ENCODE measurements around the gene HAPSTR1.

GRCh38 chr16:9105189-9105588 is 13.7 kb downstream of the HAPSTR1 start:
- TF ChIP-seq, protein P1, sequence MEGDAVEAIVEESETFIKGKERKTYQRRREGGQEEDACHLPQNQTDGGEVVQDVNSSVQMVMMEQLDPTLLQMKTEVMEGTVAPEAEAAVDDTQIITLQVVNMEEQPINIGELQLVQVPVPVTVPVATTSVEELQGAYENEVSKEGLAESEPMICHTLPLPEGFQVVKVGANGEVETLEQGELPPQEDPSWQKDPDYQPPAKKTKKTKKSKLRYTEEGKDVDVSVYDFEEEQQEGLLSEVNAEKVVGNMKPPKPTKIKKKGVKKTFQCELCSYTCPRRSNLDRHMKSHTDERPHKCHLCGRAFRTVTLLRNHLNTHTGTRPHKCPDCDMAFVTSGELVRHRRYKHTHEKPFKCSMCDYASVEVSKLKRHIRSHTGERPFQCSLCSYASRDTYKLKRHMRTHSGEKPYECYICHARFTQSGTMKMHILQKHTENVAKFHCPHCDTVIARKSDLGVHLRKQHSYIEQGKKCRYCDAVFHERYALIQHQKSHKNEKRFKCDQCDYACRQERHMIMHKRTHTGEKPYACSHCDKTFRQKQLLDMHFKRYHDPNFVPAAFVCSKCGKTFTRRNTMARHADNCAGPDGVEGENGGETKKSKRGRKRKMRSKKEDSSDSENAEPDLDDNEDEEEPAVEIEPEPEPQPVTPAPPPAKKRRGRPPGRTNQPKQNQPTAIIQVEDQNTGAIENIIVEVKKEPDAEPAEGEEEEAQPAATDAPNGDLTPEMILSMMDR (IDR thresholded peaks at IDR 0.05; ENCODE audit: low read length), result no peak
- TF ChIP-seq EZH2 (optimal IDR thresholded peaks at IDR 0.05; ENCODE audit: low read depth, low read length), result no peak

All from MM.1S (cell line).